Prostate gland (tissue), 2 donors: ENCODE results near the gene CAPNS1.
"Not testable (repeated sequence)": the region's sequence is repeated elsewhere in the genome, so short reads cannot be mapped to it uniquely, and the experiment has no call there.

Experiments used
- CTCF ChIP-seq, 4 experiments: fragments of 200-600 bp in 2 of 4; fragments of 450-650 bp in 2 of 4; sonication (generic) in 2 of 4; IDR thresholded peaks; 1 replicate in 3 of 4; 2 replicates in 1 of 4; pipeline ENCODE4 v1.5.1; 2016 to 2019; ENCODE audit warnings: antibody characterized with exemption in 4 of 4, mild to moderate bottlenecking in 2 of 4, moderate library complexity in 2 of 4
- POLR2A ChIP-seq: fragments of 450-650 bp; IDR thresholded peaks from one replicate; pipeline ENCODE4 v1.6.1; 2016; ENCODE audit warnings: antibody characterized with exemption, mild to moderate bottlenecking
- POLR2AphosphoS5 ChIP-seq: sonication (generic); formaldehyde crosslinking; IDR thresholded peaks from one replicate; pipeline ENCODE4 v1.6.1; 2017; ENCODE audit warnings: antibody characterized with exemption

GRCh38 chr19:36173846-36174245 is 34.0 kb downstream of the CAPNS1 start:
- TF ChIP-seq CTCF (IDR thresholded peaks at IDR 0.05); POLR2A; POLR2AphosphoS5: not testable (repeated sequence)
